ENCODE results near the gene NT5C1A. TPM values are rescaled to one million over a fixed set of nuclear protein-coding genes. Genes with fewer than 3 reads are reported as not detected.

The NT5C1A gene
- total RNA-seq: not detected in 2 replicates

GRCh38 chr1:39671793-39672550, at the start of gene NT5C1A:
Gene NT5C1A, minus strand, starts transcription at chr1:39672107. Its CDS starts 69 bp downstream, at chr1:39672038.

GRCh38 chr1:39691383-39692151, 19.7 kb upstream of the NT5C1A start, which contains the start of gene HPCAL4:
Gene HPCAL4, minus strand, starts transcription at chr1:39691433. Its CDS starts 6,830 bp downstream, at chr1:39684603.

GRCh38 chr1:39639305-39640130, 32.4 kb downstream of the NT5C1A start, which contains the start of gene HEYL:
Gene HEYL, minus strand, starts transcription at chr1:39639643. Its CDS starts 18 bp downstream, at chr1:39639625.

Other genes starting within 250 kb of the NT5C1A start
- gene BMP8A, start 180.5 kb downstream of the NT5C1A start, total RNA-seq: not detected in 2 replicates
- gene PABPC4, start 95.3 kb downstream of the NT5C1A start, total RNA-seq: 136 and 177 TPM in 2 replicates
- gene HEYL, start 32.5 kb downstream of the NT5C1A start, total RNA-seq: 0.05 and 0.07 TPM in 2 replicates
- gene HPCAL4, start 19.3 kb upstream of the NT5C1A start, total RNA-seq: not detected in 2 replicates
- gene PPIE, start 66.8 kb upstream of the NT5C1A start, total RNA-seq: 40.9 and 42.3 TPM in 2 replicates
- gene OXCT2, start 99.2 kb upstream of the NT5C1A start, total RNA-seq: 0.73 and 2.7 TPM in 2 replicates
- gene BMP8B, start 116.8 kb upstream of the NT5C1A start, total RNA-seq: not detected in 2 replicates
- 11.6 and 12.5 TPM in 2 replicates for gene TRIT1, start 211.4 kb upstream of the NT5C1A start, total RNA-seq
- not detected in 2 replicates for gene MYCL, start 229.8 kb upstream of the NT5C1A start, total RNA-seq

Data from mammary microvascular endothelial cell (primary cell).